Measurements from ENCODE around the gene CR1.
"Not testable (repeated sequence)": the region's sequence is repeated elsewhere in the genome, so short reads cannot be mapped to it uniquely, and the experiment has no call there.

The CR1 gene

DNA sequence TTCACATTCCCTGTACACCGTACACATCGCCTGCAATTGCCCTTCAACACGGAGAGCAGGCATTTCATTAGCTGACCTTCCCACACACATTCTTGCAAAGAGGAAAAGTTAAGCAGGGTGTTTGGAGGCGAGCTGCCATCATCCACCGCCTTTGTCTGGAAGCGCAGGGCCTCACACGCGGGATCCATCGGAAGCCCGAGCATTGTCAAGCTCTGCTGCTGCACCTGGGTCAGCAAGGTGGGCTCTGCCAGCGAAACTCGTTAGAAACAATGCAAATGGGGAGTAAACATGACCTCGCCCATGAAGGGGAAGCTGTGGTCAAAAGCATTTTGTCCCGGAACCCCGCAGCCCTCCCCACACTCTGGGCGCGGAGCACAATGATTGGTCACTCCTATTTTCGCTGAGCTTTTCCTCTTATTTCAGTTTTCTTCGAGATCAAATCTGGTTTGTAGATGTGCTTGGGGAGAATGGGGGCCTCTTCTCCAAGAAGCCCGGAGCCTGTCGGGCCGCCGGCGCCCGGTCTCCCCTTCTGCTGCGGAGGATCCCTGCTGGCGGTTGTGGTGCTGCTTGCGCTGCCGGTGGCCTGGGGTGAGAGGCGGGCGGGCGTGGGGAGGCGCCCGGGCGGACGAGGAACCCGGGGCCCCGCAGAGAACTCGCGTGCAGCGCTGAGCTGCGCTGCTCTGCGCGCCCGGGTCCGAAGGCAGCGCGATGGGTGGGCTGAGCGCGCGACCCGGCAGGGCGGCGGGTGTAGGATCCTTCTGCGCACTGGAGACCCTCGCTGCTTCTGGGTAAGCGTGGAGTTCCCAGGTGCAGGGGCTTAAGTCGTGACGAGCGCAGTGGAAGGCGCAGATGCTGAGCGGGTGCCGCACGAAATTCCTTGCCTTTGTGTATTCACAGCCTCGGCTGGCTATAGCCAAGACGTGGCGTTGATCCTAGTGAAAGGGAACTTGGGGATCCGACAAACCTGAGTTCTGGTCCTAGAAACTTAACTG is at the start of gene CR1:
CR1 (plus strand) TSS at position 357 of the 992 bp plus-strand sequence; CDS start at position 468, 111 bp downstream.
- no peak for DNase-seq

DNA sequence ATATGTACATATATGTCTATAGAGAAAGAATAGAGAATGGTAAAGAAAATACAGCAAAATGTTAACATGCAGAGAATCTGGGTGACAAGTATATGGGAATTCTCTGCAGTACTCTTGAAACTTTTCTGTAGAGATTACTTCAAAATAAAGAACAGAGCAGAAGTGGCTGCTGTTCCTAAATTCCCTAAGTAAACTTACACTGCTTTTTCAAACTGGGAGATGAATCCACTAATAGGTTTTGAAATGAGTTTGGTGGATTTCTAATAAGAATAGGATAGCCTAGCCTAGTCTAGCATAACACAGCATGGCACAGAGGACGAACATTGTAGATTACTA is 42.3 kb upstream of the CR1 start:
- DNase-seq = no peak

DNA sequence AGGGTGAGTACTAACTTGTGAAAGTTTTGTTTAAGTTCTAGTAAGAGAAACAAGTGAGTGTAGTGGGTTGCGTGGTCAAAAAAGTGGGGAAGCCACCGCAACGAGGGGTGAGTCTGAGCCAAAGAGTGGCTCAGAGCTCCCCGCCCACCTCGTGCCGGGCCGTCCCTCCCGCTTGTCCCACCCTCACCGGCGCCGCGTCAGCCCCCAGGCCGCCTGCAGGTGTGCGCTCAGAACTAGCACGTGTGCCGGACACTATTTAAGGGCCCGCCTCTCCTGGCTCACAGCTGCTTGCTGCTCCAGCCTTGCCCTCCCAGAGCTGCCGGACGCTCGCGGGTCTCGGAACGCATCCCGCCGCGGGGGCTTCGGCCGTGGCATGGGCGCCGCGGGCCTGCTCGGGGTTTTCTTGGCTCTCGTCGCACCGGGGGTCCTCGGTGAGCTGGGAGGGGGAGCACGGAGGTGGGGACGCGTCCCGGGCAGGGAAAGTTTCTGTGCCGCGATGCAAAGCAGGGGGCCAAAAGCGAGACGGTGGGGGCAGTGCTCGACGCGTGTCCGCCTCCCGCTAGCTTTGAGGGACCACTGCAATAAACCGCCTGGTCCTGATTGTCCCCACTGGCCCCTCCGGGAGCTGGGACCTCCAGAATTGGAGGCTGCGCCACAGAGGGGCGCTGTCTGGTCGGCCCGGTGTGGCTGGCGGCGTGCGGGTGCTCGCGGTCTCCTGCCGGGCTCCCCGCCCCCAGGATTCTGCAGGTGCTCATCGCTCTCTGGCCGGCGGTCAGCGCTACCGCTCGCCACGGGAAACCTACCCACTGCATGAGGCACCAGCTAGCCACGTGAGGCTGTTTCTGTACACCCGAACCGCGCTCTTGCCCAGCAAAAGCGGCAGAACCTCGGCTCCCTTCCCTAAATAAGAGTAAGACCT is 41.7 kb upstream of the CR1 start, which contains the start of gene CR2:
CR2 (plus strand) TSS at position 283 of the 919 bp plus-strand sequence; CDS start at position 374, 91 bp downstream.
- peak; percentile 45 for DNase-seq

DNA sequence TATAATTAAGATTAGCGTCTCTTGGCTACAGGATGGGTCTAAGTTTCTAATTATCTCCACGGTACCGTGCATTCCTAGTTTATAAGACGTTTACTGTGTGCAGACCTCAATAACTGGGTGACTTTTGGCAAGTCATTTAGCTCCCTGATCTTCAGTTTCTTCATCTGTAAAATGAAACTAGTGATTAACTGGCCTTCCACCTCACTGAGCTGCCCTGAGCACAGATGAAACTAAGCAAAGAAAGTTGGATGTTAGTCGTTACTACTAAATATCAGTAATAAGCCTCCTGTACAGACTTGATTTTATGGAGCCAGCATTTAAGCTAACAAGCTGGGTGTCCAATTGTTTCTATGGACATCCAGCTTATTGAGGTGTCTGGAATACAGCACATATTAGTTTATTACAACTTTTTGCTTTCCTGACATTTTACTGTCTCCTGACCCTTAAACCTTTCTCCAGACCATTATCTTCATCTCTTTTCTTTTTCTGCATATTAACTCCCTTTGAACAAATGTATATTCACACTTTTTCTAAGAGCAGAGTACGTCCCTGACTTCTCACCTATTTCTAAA is 40.7 kb upstream of the CR1 start:
- DNase-seq = no peak

DNA sequence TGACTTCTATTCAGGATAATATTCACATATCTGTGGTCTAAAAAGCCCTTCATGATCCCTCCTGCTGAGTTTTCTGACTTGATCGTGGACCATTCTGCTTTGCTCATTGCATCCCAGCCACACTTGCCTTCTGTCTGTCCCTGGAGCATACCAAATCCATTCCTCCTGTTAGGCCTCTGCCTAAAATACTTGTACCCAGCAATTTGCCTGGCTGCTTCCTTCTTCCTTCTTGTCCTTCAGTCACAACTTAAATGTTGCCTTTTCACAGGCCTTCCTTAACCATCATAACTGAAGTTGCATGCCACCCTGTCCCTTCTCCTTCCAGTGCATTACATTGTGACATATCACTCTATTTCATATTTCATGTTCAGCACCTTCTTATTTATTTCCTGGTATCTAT is 37.5 kb upstream of the CR1 start:
- DNase-seq = no peak

DNA sequence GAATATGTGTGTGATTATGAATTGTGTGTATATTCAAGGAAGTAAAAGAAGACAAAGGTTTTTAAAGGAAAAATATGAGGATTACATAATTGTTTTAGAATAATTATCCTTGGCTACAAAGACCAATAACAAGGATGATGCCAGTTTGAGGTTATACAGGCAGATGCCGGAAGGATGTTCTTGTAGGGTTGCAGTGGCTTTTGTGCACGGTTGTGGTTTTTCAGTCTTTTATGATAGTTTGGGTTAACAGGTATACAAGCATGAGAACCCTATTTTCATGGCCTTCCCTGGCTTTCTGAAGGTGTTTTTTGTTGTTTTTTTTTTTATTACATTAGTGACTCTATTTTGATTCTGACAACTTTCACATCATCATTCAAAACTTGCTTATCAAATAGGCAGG is 36.9 kb upstream of the CR1 start:
- DNase-seq = no peak

DNA sequence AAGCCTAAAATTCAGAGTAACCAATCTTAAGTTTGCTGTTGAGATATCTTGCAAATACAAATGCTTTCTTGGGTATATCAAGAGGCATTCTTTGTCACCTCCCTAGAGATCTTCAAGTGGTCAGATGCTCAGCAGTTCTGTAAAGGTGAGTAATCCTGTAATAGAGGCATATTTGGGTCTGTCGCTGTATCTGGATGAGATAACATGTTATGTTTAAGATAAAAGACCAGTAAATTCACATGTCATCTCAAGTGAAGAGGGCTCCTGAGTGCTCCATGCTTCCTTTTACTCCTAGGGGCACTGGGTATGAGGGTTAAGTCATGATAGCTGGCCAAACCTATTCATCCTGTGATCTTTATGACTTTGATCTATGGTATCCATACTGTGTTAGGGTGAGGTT is 34.3 kb upstream of the CR1 start:
- no peak for DNase-seq

DNA sequence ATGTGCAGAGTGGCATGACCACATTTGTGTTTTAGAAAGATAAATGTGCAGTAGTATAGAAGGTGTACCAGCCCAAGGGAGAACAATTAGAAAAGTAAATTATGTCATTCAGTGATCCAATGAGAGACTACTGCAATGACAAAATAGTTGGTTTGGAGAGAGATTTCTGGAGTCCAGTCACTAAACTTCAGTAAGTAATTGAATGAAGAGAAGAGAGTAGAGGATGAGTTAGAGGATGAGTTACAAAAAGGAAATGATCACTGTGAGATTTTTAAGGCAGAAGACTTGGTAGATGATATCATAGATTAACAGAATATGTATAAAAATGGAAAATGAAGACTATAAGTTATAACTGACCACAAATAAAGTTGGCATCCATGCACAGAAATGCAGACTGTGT is 33.4 kb upstream of the CR1 start:
- DNase-seq = no peak

DNA sequence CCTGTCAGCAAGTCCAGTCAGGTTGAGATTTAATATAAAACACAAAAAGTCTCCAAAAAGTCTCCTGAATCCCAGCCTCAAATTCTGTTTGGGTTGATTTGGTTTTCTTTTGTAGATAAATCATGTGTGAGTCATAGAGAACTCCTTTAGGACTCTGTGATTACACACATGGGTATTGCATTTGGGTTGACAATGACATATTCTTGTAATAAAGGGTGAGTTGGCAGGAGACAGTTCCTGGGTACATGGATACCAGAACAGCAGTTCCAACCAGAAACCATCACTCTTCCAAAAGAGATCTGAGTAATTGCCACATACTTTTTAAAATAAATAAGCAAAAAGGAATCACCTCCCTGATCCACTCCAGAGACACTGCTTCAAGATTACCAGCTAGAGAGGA is 32.9 kb upstream of the CR1 start:
- DNase-seq = no peak

DNA sequence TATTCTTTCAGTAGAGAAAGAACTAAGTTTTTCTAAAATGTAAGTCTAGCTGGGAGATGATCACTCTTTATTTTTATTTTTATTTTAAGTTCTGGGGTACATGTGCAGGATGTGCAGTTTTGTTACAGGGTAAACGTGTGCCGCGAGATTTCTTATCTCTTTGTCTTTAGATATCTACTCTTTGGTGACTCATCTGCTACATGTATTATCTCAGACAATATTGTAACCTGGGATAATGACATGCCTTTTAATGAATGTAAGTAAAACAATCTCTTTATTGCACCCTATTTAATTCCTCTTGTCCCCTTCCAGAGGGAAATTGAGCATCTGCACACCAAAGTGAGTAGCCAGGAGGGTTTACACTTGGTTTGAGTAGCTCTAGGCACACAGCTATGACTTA is 32.4 kb upstream of the CR1 start:
- no peak for DNase-seq

DNA sequence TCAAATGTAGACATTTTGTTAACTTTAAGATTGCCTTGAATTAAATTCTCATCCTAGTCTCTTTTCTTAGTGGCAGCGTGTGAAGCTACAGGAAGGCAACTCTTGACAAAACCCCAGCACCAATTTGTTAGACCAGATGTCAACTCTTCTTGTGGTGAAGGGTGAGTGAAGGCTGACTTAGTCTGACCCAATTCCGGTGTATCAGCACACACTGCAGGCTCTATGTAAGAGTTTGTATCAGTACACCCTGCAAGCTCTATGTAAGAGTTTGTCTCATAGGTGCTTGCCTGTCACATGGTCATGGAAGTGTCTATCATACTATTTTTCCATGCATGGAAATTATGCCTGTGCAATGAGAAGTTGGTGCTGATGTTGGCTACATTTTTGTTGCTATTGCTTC is 25.0 kb upstream of the CR1 start:
- no peak for DNase-seq

DNA sequence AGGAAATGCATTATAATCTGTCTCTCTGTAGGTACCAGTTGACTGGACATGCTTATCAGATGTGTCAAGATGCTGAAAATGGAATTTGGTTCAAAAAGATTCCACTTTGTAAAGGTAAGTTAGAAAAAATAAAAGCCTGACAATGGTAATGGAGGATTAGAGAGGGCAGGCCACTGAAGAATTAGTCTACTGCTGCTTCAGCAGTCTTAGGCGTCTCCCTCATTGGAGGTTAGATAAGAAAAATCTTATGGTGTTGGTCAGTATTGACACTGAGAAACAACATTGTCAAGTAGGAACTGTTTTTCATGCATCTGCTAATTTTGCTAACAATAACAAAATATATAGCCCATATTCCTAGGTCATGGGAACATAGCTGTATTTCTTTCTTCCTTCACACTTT is 21.7 kb upstream of the CR1 start:
- no peak for DNase-seq

DNA sequence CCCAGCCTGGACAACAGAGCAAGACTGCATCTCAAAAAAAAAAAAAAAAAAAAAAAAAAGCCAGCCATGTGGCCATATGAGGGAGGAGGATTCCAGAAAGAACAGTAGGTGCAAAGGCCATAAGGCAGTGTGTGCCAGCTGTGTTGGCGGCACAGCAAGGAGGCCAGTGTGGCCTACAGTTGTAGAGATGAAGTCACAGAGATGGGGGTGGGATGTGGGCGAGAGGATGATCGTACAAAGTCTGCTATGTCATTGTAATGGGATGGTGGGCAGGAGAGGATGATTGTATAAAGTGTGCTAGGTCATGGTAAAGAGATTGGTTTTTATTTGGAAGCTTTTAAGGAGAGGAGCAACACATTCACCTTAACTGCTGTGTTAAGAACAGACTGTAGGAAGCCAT is 9.8 kb upstream of the CR1 start:
- DNase-seq = no peak

DNA sequence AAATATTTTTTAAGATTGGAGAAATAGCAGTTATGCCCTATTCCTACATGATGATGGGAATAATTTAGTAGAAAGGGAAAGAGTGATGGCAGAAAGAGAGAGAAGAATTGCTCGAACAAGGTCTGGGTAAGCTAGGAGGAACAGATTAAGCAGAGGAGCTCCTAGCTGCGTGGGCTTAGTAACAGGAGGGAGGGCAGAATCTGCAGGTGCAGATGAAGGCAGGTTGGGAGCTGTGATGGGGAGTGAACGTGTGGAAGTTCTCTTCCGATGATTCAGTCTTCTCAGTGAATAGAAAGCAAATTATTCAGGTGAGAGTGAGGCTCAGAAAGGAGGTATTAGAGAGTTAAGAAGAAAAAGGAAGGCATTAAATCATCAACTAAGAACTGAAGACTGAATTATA is 8.3 kb upstream of the CR1 start:
- no peak for DNase-seq

DNA sequence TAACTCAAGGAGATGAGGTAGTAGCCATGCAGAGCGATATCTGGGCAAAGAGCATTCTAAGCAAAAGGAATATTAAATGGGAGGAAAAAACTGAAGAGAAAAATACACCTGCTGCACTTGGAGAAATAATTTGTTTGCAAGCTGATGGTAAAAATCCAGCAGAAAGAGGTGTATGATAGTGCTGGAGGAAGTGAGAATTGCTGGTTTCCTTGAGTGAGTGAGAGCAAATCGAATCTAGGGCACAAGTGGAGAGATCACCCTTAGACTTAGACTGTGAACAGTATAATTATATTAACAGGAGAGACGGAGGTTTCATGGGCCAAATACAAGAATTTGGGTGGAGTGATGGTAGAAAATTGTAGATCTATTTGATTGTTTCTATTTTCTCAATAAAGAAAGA is 2.7 kb upstream of the CR1 start:
- no peak for DNase-seq

DNA sequence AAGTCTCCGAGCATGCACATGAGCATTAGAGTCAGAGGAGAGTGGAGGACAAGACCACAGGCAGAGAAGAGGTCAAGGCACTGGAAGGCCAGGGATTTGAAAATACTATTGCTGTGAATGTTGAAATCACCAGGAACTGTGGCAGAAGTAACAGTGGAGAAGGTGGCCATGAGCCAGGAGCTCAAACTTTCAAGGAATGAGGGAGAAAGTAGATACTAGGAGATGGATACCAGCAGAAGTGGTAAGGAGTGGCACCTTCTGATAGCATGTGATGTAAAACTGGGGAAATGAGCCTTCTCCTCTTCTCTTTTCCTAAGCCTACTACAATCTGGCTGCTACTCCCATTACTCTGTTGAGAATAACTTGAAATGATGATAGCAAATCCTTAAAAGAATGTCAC is 1.8 kb upstream of the CR1 start:
- DNase-seq = no peak

DNA sequence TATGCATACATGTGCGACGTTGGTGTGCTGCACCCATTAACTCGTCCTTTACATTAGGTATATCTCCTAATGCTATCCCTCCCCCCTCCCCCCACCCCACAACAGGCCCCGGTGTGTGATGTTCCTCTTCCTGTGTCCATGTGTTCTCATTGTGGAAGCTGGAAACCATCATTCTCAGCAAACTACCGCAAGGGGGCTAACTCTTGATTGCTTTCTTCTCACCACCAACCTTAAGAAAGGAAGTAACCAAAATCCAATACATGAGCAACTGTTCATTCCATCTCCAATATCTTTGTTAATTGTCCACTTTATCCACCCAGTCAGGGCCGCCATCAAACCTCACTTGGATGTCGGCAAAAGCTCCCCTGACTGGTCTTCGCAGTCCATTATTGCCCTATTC is 676 bp upstream of the CR1 start:
- not testable (repeated sequence) for DNase-seq

DNA sequence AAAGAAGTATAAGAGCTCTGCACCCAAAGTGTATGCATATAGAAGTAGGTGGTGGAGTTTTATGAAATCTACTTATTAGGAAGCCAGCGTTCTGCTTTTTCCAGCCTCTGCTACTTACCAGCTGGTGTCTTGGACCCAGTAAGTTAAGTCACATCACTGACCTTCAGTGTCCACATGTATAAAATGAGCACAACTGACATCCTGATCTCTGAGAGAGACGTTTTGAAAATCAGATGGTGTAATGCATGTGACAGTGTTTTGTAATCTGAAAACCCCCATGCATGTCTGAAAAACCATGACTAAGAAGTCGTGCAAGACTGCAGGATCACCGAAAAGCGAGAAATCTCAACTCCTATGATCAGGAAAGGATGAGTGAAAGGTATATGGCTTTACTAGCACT is 2.0 kb downstream of the CR1 start:
- no peak for DNase-seq

DNA sequence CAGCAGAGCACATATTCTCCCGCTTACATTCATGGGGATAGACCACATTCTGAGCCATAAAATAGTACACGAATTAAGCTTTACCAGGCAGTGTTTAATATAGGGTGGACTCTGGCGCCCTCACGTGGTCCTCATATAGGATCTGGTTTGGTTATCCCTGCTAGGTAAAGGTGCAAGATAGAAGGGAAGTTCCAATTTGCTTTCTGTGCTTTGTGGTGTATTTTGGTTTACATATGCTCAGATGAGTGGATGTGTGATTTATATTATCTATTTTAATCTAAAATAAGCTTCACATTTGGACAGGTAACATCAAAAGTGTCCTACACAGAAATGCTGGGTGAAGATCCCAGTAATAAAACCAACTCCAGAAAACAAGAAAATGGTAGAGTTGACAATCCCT is 3.6 kb downstream of the CR1 start:
- peak; percentile 89 for DNase-seq

DNA sequence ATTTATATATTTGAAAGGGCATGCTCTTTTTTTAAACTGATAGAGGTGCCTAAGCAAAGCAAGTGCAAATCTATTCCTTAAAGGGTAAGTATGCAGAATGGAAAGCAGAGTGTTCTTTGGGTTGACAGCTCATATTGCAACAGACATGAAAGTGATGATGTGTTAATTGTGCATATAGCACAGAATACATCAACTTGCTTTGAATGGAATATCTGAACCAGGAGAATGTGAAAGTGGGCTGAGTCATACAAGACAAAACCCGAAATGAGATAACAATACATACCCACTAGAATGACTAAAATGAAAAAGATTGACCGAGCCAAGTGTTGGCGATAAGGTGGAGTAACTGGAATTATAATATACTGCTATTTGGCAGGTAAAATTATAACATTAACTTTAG is 4.3 kb downstream of the CR1 start:
- DNase-seq = no peak

DNA sequence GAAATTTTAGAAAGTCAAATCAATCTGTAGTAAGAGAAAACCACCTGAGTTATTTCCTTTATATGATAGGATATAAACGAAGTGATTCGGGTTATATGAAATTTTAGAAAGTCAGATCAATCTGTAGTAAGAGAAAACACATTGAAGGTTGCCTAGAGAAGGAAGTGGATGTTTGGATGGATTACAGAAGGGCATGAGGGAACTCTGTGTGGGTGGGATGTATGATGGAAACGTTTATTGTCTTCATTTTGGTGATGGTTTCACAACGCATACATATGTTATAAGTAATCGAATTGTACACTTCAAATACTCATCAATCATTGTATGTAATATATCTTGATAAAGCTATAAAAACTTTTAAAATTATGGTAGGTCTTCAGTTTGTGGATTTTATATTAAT is 5.1 kb downstream of the CR1 start:
- DNase-seq = no peak

DNA sequence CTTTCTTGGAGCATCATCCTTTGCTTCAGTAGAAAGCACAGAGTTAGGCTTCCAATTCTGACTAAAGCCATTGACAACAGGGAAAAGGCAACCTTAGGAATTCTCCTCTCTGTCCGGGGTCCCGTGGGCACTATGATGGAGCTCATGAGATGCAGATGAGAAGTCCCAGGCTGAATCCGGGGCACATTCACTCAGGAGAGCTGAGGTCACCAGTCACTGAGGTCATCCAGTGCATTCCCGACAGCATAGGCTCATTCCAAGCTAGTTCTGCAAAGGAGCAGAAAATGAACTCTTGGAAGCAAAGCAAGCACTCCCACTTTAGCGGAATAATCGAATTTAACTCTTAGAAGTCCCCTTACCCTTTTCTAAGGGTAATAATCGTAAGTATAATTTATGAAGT is 6.8 kb downstream of the CR1 start:
- DNase-seq = no peak

DNA sequence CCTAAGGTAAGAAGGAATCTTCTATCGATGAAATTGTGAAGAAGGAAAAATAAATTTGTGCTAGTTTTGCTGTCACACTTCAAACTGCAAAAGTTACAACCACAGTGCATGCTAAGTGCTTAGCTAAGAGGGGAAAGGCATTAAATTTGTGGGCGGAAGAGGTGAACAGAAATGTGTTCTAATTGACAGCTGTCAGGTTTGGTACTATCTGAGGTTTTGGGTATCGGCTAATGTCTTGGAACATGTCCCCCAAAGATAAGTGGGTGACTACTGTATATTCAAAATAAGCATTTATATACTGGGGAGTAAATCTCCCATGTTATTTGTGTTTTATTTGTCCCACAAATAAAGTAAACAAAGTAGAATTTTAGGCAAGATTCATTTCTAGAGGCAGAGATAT is 8.0 kb downstream of the CR1 start:
- DNase-seq = no peak

DNA sequence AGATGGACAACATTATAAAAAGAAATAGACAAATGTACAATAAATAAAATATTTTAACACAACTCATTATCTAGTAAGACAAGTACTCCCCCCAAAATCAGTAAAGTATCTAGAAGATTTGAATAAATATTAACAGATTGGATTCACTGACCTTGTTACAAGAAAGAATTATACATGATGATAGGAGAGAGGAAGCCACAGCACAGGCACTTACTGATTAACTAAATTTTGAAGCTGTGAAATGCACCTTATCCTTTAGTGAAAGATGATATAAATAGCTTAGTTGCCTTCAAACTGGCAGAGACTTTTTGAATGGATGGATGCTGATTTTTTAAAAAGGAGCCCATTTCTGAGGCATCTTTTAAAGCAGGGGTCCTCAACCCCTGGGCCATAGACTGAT is 8.5 kb downstream of the CR1 start:
- no peak for DNase-seq

All from NCI-H510A treated with DMSO at 0.1 percent for 48 hours (cell line).